IPS-18c (cell line): ENCODE results near the gene PGGHG.
"Not testable (repeated sequence)": the region's sequence is repeated elsewhere in the genome, so short reads cannot be mapped to it uniquely, and the experiment has no call there.

Experiments used
- H3K4me3 ChIP-seq: 2 replicates; pipeline ENCODE4 v1.7.0; 2013; ENCODE audit warnings: low read depth, mild to moderate bottlenecking, low read length, moderate library complexity; ENCODE audit not compliant: insufficient read depth
- H3K9me3 ChIP-seq: one replicate; pipeline ENCODE4 v1.6.1; 2013; ENCODE audit warnings: mild to moderate bottlenecking, low read length, moderate library complexity; ENCODE audit not compliant: control insufficient read depth, insufficient read depth

The PGGHG gene

GRCh38 chr11:266676-267439 lies 22.1 kb upstream of the PGGHG start:
- H3K4me3 ChIP-seq = no peak overlapping the region

GRCh38 chr11:267491-267994 lies 21.4 kb upstream of the PGGHG start:
- H3K4me3 ChIP-seq = peak overlapping the region; percentile 24; the same call in 1 of the 2 replicates

More at GRCh38 chr11:266676-267439, 22.1 kb upstream of the PGGHG start:
- no peaks in the 10 kb centered on the region for H3K9me3 ChIP-seq

GRCh38 chr11:268716-269145 lies 20.2 kb upstream of the PGGHG start:
- not testable (repeated sequence) for H3K4me3 ChIP-seq, H3K9me3 ChIP-seq

More at GRCh38 chr11:267491-267994, 21.4 kb upstream of the PGGHG start:
- no peaks in the 10 kb centered on the region for H3K9me3 ChIP-seq

- no peak overlapping the region; the same call in 1 of the 2 replicates for H3K4me3 ChIP-seq
- no peaks in the 10 kb centered on the region for H3K9me3 ChIP-seq
Measured at GRCh38 chr11:269146-269890, 19.6 kb upstream of the PGGHG start.

- Histone ChIP-seq H3K9me3 (no peaks in the 10 kb centered on the region), H3K4me3 (no peak overlapping the region)
Measured at GRCh38 chr11:270451-271318, 18.2 kb upstream of the PGGHG start.

GRCh38 chr11:271319-271715 lies 17.6 kb upstream of the PGGHG start:
- H3K9me3 ChIP-seq = no peaks in the 10 kb centered on the region
- no peak overlapping the region for H3K4me3 ChIP-seq

- no peaks in the 10 kb centered on the region for H3K9me3 ChIP-seq
- no peak overlapping the region for H3K4me3 ChIP-seq
Measured at GRCh38 chr11:272195-272930, 16.6 kb upstream of the PGGHG start.

GRCh38 chr11:272931-273198 lies 16.1 kb upstream of the PGGHG start:
- Histone ChIP-seq H3K9me3 (no peaks in the 10 kb centered on the region), H3K4me3 (no peak overlapping the region)

- no peaks in the 10 kb centered on the region for H3K9me3 ChIP-seq
- no peak overlapping the region for H3K4me3 ChIP-seq
Measured at GRCh38 chr11:276219-276618, 12.7 kb upstream of the PGGHG start.

- Histone ChIP-seq H3K9me3 (no peaks in the 10 kb centered on the region), H3K4me3 (no peak within 1 kb of the TSS)
Measured at GRCh38 chr11:278001-278951, 10.7 kb upstream of the PGGHG start, which contains the start of gene NLRP6. Gene NLRP6, plus strand, starts transcription at chr11:278407. Its CDS starts 163 bp downstream, at chr11:278570.

GRCh38 chr11:279040-279965 lies 9.6 kb upstream of the PGGHG start:
- no peaks in the 10 kb centered on the region for H3K9me3 ChIP-seq
- H3K4me3 ChIP-seq = no peak overlapping the region

GRCh38 chr11:279966-280705 lies 8.8 kb upstream of the PGGHG start:
- Histone ChIP-seq H3K9me3 (no peaks in the 10 kb centered on the region), H3K4me3 (peak overlapping the region; percentile 28; the same call in 1 of the 2 replicates)

GRCh38 chr11:280706-281485 lies 8.0 kb upstream of the PGGHG start:
- no peak overlapping the region for H3K4me3 ChIP-seq
- H3K9me3 ChIP-seq = no peaks in the 10 kb centered on the region
